HAP-1 (cell line): Measurements from ENCODE around the gene CALY.
"Not testable (repeated sequence)": the region's sequence is repeated elsewhere in the genome, so short reads cannot be mapped to it uniquely, and the experiment has no call there.

Experiments
- DNase-seq, 2 experiments: peaks; one replicate each; pipeline ENCODE4 v3.0.0-alpha.2; 2016 to 2020; ENCODE audit warnings: low spot score in 2 of 2
- H3K27me3 ChIP-seq: fragments of 250-450 bp; sonication (Bioruptor Pico); 2 replicates; pipeline ENCODE4 v1.5.1; 2020; ENCODE audit warnings: low read depth, mild to moderate bottlenecking, moderate library complexity
- H3K36me3 ChIP-seq: fragments of 250-450 bp; sonication (Bioruptor Pico); replicated peaks from 2 replicates; pipeline ENCODE4 v1.5.1; 2020; ENCODE audit warnings: mild to moderate bottlenecking
- H3K4me1 ChIP-seq: fragments of 250-450 bp; sonication (Bioruptor Pico); 2 replicates; pipeline ENCODE4 v1.5.1; 2020; ENCODE audit warnings: mild to moderate bottlenecking
- H3K4me3 ChIP-seq: fragments of 250-450 bp; sonication (Bioruptor Pico); 2 replicates; pipeline ENCODE4 v1.5.1; 2020; ENCODE audit warnings: mild to moderate bottlenecking, moderate library complexity
- H3K9me3 ChIP-seq: fragments of 250-450 bp; sonication (Bioruptor Pico); 2 replicates; pipeline ENCODE4 v1.5.1; 2020; ENCODE audit warnings: mild to moderate bottlenecking, moderate library complexity
- in situ Hi-C: fragments of 300-500 bp; cut with MboI; formaldehyde crosslinking; loops from 3 replicates; pipeline ENCODE4 v1.14.3; 2020; ENCODE audit warnings: low sequenced_read_pairs, inconsistent platforms, mixed read lengths

CALY gene

DNA sequence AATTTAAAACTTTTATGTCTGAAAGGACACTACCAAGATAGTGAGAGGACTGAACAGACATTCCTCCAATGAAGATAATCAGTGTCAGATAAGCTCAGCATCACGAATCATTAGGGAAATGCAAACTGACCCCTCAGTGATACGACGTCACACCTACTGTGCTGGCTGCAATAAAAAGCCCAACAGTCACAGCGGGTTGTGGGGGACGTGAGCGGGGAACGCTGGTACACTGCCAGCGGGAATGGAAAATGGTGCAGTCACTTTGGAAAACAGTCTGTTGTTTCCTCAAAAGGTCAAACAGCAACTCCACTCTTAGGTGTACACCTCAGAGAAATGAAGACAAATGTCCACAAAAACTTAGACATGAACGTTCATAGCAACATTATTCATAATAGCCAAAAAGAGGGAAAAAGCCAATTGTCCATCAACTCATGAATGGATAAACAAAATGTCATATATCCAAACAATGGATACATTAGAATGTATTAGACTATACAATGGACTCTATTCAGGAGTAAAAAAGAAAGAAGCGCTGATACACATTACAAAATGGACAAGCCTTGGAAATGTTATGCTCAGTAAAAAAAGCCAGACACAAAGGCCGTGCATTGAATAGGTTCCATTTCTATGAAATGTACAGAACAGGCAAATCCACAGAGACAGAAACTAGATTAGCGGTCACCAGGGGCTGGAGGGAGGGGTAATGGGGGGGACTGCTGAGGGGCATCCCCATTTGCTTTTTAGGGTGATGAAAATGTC lies 38.8 kb upstream of the CALY start:
- Histone ChIP-seq H3K27me3 (no peaks in the 10 kb centered on the region), H3K36me3 (peaks cover 3% of the 10 kb centered on the region), H3K4me1 (peaks cover 31% of the 10 kb centered on the region), H3K4me3 (no peak overlapping the region), H3K9me3 (no peaks in the 10 kb centered on the region)
- DNase-seq: peak; percentile 60 to 73
- in situ Hi-C loops: no loop called here

DNA sequence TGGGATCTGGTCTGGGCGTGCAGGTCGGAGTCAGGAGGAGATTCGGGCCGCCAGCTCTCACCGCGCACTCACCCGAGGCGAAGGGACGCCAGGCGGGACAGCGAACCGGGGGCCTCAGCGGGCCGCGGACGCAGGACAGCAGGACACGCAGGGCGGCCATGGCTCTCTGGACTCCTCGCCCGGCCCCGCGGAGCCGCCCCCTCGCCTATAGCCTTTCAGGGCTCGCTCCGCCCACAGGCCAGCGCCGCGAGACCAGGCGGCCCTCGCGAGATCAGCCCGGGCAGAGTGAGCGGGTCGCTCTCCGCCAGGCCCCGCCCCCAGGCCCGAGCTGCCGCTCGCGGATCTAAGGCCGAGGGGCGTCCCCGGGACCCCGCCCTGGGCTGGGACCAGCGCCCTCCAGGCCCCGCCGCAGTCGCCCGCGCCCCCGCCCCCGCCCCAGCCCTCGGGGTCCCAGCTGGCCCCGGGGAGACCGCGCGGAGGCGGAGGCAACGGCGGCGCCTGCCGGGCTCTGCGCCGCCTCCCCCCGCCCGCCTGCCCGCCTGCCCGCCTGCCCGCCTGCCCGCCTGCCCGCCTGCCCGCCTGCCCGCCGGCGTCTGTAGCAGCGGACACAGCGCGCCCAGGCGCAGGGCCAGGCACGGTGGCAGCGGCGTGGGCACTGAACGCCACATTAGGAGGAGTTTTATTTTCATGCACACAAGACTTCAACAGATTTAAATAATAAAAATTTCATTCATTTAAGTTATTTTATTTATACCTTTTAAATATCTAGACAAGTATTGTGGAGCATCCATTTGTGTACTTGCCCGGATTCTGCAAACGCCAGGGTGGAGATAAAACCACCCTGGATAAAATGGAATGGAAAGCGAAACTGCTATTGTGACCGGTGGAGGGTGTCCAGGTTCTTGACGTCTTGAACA lies 36.7 kb upstream of the CALY start, which contains the start of gene ECHS1:
Gene ECHS1 (minus strand): TSS at position 181 of the 917 bp plus-strand sequence. CDS start 21 bp downstream, at position 160.
- Histone ChIP-seq H3K36me3 (peaks cover 21% of the 10 kb centered on the region), H3K4me3 (peak within 1 kb of the TSS; percentile 68), H3K9me3 (no peaks in the 10 kb centered on the region), H3K27me3 (no peaks in the 10 kb centered on the region), H3K4me1 (peaks cover 30% of the 10 kb centered on the region)
- in situ Hi-C loops: no loop called here
- DNase-seq: peak; percentile 88 to 97

DNA sequence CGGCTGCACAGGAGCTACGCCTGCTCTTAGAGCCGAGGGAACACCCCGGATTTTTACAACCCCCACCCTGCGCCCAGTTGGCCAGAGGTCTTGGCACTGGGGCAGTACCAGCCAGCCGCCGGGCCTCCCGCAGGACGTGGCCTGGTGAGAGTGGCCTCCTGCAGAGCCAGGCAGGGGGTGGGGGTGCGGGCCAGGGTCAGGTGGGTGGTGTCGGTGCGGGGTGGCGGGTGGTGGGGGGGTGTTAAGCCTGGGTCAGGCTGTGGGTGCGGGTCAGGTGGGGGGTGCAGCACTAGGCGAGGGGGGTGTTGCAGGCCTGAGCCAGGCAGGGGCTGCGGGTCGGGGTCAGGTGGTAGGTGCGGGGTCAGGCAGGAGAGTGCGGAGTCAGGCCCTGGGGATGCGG lies 35.8 kb upstream of the CALY start:
- DNase-seq: no peak
- no peaks in the 10 kb centered on the region for H3K9me3 ChIP-seq
- H3K4me1 ChIP-seq: peaks cover 25% of the 10 kb centered on the region
- no peaks in the 10 kb centered on the region for H3K27me3 ChIP-seq
- in situ Hi-C loops: no loop called here
- peak overlapping the region; percentile 18 for H3K4me3 ChIP-seq
- H3K36me3 ChIP-seq: peaks cover 27% of the 10 kb centered on the region

DNA sequence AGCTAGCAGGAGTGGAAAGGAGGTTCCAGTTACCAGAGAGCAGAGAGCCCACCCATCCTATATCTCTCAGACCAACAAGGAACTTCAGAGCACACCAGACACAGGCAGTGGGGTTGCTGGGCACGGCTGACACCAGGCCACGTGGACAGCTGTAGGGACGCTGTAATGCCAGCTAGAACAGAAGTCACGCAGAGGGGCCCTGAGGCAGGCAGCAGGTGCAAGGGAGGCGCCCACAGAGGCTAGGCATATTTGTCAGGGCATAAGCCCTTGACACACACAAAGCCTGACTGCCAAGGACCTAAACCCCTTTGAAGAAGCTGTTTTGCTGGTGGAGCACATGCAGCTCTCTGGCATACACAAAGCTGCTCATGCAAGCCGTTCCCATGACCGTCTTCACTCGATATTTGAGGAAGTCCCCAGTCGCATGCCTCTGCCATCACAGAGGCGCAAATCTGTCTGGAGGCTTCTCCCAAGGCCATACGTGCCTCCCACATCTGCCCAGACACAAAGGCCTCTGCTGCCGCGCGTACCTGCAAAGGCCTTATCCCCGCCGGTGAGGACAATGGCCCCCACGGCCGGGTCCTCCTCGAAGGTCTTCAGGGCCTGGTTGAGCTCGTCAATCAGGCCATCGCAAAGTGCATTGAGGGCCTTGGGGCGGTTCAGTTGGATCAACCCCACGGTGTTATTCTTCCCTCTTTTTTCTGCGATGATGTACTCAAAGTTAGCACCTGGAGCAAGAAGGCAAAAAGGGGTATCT lies 33.5 kb upstream of the CALY start:
- no peaks in the 10 kb centered on the region for H3K9me3 ChIP-seq
- H3K36me3 ChIP-seq: peaks cover 46% of the 10 kb centered on the region
- no peaks in the 10 kb centered on the region for H3K27me3 ChIP-seq
- in situ Hi-C loops: no loop called here
- peaks cover 15% of the 10 kb centered on the region for H3K4me1 ChIP-seq
- no peak for DNase-seq
- H3K4me3 ChIP-seq: no peak overlapping the region

DNA sequence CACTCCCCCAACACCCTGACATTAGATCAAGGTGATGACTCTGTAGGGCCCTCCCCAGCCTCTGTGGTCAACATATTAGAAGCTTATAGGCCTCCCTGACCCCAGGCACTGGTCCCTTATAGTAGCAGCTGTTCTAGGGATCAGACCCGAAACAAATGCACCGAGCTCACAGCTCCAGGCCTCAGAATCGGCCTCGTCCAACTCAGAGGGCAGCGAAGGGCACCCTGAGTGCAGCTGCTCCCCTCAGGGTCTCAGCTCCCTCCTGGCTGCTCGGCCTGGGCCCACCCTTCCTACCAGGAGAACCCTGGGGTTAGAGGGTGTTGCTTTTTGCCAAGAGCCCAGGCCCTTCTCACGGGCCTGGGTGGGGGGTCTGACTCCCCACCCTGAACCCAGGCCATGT lies 31.5 kb upstream of the CALY start:
- Histone ChIP-seq H3K36me3 (peaks cover 66% of the 10 kb centered on the region), H3K4me3 (no peak overlapping the region), H3K9me3 (no peaks in the 10 kb centered on the region), H3K4me1 (no peaks in the 10 kb centered on the region), H3K27me3 (no peaks in the 10 kb centered on the region)
- no peak for DNase-seq
- in situ Hi-C loops: no loop called here

DNA sequence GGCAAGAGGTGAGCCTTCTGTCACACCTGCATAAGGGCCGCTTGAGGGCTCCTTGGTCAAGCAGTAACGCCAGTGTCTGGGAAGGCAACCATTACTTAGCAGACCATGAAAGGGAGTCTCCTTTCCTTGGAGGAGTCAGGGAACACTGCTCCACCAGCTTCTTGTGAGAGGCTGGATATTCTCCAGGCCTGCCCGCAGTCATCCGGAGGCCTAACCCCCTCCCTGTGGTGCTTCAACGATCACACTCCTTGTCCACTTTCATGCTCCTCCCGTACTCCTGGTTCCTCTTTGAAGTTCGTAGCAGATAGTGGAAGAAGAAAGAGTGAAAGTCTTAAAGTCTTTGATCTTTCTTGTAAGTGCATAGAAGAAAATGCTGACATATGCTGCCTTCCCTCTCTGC lies 30.8 kb upstream of the CALY start:
- DNase-seq, H3K9me3 ChIP-seq, H3K27me3 ChIP-seq, H3K4me3 ChIP-seq, in situ Hi-C loops, H3K4me1 ChIP-seq: not testable (repeated sequence)
- H3K36me3 ChIP-seq: peaks cover 73% of the 10 kb centered on the region

DNA sequence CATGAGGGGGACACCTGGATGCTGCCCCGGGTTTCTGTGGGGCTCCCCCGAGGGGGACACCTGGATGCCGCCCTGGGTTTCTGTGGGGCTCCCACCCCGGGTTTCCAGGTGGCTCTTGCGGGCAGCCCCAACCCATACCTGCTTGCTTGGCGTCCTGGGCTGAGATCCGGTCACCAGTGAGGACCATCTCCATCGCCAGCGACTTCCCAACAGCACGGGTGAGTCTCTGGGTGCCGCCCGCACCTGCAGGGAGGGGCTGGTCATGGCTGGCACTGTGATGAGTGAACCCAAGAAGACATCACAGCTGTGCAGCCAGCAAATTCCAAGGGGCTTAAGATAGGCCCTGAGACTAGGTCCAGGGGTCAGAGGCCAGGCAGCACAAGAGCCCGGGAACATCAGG lies 30.1 kb upstream of the CALY start:
- no peaks in the 10 kb centered on the region for H3K4me1 ChIP-seq

DNA sequence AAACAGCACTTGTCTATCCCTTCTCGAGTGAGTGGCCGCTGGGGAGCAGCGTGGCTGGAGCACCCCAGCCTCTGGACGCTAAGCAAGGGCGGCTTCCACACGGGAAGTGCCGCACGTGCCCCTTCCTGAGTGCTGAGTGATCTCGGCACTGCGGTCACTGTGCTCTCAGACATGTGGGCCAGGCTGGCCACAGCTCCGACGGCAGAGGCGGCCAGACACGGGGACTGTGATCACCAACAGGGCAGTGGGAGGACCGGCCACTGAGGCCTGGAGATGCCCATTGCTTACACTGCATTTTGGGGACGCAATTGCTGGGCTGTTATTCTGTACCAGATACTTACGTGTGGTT lies 29.4 kb upstream of the CALY start:
- DNase-seq: no peak
- H3K27me3 ChIP-seq: no peaks in the 10 kb centered on the region
- no peaks in the 10 kb centered on the region for H3K9me3 ChIP-seq
- no peak overlapping the region for H3K4me3 ChIP-seq
- no peaks in the 10 kb centered on the region; the same call in 1 of the 2 replicates for H3K4me1 ChIP-seq
- in situ Hi-C loops: no loop called here
- peaks cover 77% of the 10 kb centered on the region for H3K36me3 ChIP-seq

More for the DNA sequence above, 30.1 kb upstream of the CALY start:
- Histone ChIP-seq H3K9me3 (no peaks in the 10 kb centered on the region), H3K36me3 (peaks cover 77% of the 10 kb centered on the region), H3K27me3 (no peaks in the 10 kb centered on the region), H3K4me3 (no peak overlapping the region)
- DNase-seq: no peak
- in situ Hi-C loops: no loop called here

DNA sequence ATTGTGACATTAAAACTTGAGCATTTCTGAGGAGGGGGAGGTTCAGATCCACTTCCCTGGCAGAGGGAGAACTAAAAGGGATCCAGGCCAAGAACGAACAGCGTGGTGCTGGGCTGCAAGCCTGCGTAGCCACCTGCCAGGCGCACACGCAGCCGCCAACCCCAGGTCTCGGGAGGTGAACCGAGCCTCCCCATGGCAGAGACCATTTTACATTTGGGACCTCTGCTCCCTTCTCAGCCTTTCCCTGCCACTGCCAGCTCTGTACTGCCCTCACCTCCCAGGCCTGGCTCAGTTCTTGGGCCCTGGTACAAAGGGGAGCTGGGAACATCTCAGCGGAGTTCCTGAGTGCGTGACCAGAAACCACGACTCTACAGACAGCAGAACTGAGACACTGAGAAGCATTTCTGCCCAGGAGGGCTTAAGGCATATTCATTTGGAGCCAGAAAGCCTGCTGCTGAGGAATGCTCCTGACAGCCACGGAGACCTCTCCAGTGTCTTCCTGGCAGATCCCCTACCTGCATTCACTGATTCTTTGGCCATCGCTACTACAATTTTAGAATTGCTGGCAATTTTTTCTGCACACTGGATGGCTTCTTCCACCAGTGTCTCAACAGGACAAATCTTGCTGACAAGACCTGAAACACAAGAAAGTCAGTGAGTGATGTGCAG lies 28.9 kb upstream of the CALY start:
- H3K9me3 ChIP-seq: no peaks in the 10 kb centered on the region
- peaks cover 75% of the 10 kb centered on the region for H3K36me3 ChIP-seq
- no peak overlapping the region for H3K4me3 ChIP-seq
- H3K4me1 ChIP-seq: no peaks in the 10 kb centered on the region; the same call in 1 of the 2 replicates
- no peaks in the 10 kb centered on the region for H3K27me3 ChIP-seq
- no peak for DNase-seq
- in situ Hi-C loops: no loop called here

DNA sequence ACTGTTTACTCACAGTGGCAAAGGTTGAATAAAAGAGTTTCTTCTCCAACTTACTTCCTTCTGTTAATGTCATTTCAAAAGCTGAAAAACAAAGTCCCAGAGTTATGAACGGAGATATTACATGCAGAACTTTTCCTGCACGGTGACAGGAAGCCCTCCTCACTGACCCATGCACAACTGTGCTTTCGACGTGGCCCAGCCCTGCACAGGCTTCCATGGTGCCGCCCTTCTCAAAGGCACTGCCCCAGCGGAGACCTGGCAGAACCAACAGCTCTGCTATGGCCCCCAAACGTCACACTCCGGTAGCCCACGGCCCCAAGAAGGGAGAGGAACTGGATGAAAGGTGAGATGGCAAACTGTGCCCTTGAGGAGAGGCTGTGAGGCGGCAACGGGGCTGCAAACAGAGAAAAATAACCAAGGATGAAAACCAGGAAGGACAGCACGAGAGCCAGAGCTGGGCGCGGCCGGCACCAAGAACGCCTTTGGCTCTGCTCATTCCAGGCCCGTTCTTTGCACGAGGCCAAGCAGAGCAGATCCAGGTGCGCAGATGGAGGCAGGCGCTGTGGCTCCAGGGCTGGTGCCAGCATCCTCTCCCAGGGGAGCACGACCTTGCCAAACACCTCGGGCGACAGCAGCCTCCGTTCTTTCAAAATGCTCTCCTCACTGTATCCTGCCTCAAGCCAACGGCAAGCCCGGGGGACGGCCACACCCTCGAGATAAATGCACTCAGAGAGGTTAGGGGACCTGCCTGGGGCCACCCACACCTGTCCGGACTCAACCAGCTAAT lies 28.1 kb upstream of the CALY start:
- H3K9me3 ChIP-seq: no peaks in the 10 kb centered on the region
- H3K4me3 ChIP-seq: no peak overlapping the region
- in situ Hi-C loops: no loop called here
- no peaks in the 10 kb centered on the region for H3K27me3 ChIP-seq
- DNase-seq: no peak
- H3K4me1 ChIP-seq: no peaks in the 10 kb centered on the region; the same call in 1 of the 2 replicates
- H3K36me3 ChIP-seq: peaks cover 67% of the 10 kb centered on the region

DNA sequence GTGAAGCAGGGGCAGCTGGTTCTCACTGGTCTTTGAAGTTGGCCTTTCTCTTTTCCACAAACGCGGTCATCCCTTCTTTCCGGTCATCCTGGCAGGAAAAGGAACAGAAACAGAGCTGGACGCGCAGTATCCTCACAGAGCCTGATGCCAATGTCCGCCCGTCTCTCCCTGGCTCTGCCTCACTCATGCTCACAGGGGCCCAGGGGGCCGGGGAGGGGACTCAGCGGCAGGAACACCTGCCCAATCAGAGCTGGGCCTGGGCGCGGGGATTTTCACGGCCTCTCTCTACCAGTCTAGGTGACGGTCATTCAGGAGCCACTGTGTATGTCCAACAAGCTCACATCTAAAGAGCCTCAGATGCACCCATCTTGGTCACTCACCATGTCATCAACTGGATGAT lies 26.1 kb upstream of the CALY start:
- in situ Hi-C loops: no loop called here
- DNase-seq: no peak
- Histone ChIP-seq H3K9me3 (no peaks in the 10 kb centered on the region), H3K4me3 (no peak overlapping the region), H3K27me3 (no peaks in the 10 kb centered on the region), H3K36me3 (peaks cover 50% of the 10 kb centered on the region), H3K4me1 (no peaks in the 10 kb centered on the region; the same call in 1 of the 2 replicates)

DNA sequence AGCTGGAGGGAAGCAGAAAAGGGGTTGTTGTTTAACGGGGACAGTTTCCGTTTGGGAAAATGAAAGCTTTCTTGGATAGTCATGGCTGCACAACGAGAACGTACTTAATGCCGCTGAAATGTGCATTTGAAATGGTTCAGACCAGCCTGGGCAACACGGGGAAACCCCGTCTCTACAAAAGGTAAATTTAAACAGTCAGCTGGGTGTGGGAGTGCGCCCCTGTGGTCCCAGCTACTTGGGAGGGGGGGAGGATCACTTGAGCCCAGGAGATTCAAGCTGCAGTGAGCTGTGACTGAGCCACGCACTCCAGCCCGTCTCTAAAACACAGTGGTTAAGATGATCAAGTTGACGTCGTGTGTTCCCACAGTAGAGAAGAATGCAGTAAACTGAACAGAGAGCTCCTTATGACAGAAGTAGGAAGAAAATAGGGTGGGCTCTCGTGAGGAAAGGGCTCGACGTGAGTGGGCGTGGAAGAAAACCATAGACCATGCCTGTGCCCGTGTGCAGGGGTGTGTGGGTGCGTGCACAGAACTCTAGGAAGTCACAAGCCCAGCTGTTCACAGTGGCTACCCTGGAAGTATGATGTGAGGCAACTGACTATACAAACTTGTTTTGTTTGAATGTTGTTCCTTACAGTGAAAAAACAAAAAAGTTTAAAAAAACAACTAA lies 25.2 kb upstream of the CALY start:
- H3K36me3 ChIP-seq: peaks cover 48% of the 10 kb centered on the region
- DNase-seq: no peak
- in situ Hi-C loops: no loop called here
- H3K4me1 ChIP-seq: no peaks in the 10 kb centered on the region; the same call in 1 of the 2 replicates
- H3K27me3 ChIP-seq: no peaks in the 10 kb centered on the region
- H3K9me3 ChIP-seq: no peaks in the 10 kb centered on the region
- no peak overlapping the region for H3K4me3 ChIP-seq
